Esophagus squamous epithelium (tissue), 4 donors: ENCODE measurements around the gene MYH7.

Experiments
- CTCF ChIP-seq, 6 experiments: fragments of 450-650 bp in 4 of 6; fragments of 200-600 bp in 2 of 6; sonication (generic) in 2 of 6; IDR thresholded peaks; one replicate each; pipeline ENCODE4 v1.5.1; 2016 to 2019; ENCODE audit warnings: antibody characterized with exemption in 6 of 6, mild to moderate bottlenecking in 4 of 6, moderate library complexity in 4 of 6
- POLR2A ChIP-seq, 4 donors: fragments of 450-650 bp; IDR thresholded peaks; one replicate each; pipeline ENCODE4 v1.6.1; 2017; ENCODE audit warnings: antibody characterized with exemption in 4 of 4, mild to moderate bottlenecking in 4 of 4, moderate library complexity in 3 of 4

GRCh38 chr14:23454445-23454856 lies 19.0 kb upstream of the MYH7 start:
- TF ChIP-seq CTCF (IDR thresholded peaks at IDR 0.05) (no peak), POLR2A (IDR thresholded peaks at IDR 0.05) (no peak)
